ENCODE measurements around the gene COL17A1.

DNA sequence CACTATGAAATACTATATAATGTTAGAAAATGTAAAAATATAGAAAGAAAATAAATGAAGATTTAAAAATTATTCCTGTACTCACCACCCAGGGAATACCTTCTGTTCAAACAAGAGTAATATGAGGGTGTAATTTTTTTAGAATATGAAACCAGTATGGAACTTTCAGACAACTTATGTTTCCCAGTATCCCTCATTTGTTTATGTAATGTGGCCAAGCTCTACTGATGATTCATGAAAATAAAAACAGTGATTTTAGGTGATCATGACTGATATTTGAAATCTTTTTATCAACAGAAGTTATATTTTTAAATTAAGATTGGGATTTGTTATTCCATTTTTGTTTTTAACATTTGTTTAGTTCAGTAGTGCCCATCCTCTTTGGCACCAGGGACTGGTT, 100.0 kb downstream of the COL17A1 start:
- TF ChIP-seq EZH2 (IDR thresholded peaks at IDR 0.05; ENCODE audit: borderline replicate concordance, low read length), result no peak
- TF ChIP-seq, protein P1, sequence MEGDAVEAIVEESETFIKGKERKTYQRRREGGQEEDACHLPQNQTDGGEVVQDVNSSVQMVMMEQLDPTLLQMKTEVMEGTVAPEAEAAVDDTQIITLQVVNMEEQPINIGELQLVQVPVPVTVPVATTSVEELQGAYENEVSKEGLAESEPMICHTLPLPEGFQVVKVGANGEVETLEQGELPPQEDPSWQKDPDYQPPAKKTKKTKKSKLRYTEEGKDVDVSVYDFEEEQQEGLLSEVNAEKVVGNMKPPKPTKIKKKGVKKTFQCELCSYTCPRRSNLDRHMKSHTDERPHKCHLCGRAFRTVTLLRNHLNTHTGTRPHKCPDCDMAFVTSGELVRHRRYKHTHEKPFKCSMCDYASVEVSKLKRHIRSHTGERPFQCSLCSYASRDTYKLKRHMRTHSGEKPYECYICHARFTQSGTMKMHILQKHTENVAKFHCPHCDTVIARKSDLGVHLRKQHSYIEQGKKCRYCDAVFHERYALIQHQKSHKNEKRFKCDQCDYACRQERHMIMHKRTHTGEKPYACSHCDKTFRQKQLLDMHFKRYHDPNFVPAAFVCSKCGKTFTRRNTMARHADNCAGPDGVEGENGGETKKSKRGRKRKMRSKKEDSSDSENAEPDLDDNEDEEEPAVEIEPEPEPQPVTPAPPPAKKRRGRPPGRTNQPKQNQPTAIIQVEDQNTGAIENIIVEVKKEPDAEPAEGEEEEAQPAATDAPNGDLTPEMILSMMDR (IDR thresholded peaks at IDR 0.05; ENCODE audit: low read length), result no peak
